ENCODE measurements around the gene SLC25A48.
A peak's percentile ranks its signal among the peaks of the same experiment; 100 is the strongest.

SLC25A48 gene

GRCh38 chr5:135886136-135886535 lies 51.7 kb downstream of the SLC25A48 start:
- H3K4me2 ChIP-seq (ENCODE audit: low read depth, low read length, poor library complexity, severe bottlenecking): no peak overlapping the region
- TF ChIP-seq, protein P1, sequence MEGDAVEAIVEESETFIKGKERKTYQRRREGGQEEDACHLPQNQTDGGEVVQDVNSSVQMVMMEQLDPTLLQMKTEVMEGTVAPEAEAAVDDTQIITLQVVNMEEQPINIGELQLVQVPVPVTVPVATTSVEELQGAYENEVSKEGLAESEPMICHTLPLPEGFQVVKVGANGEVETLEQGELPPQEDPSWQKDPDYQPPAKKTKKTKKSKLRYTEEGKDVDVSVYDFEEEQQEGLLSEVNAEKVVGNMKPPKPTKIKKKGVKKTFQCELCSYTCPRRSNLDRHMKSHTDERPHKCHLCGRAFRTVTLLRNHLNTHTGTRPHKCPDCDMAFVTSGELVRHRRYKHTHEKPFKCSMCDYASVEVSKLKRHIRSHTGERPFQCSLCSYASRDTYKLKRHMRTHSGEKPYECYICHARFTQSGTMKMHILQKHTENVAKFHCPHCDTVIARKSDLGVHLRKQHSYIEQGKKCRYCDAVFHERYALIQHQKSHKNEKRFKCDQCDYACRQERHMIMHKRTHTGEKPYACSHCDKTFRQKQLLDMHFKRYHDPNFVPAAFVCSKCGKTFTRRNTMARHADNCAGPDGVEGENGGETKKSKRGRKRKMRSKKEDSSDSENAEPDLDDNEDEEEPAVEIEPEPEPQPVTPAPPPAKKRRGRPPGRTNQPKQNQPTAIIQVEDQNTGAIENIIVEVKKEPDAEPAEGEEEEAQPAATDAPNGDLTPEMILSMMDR (conservative IDR thresholded peaks at IDR 0.05; ENCODE audit: low read length): no peak
- TF ChIP-seq EZH2phosphoT487 (IDR thresholded peaks at IDR 0.05; ENCODE audit: borderline replicate concordance): no peak
- no peak overlapping the region for H3K4me3 ChIP-seq (ENCODE audit: low read length, poor library complexity, severe bottlenecking)
- H3K4me1 ChIP-seq (ENCODE audit: insufficient read depth, low read length, poor library complexity, severe bottlenecking): peaks cover 6% of the 10 kb centered on the region
- no peaks in the 10 kb centered on the region for H3K9me3 ChIP-seq (ENCODE audit: insufficient read depth, low read depth, low read length)
- no peaks in the 10 kb centered on the region for H3K36me3 ChIP-seq (ENCODE audit: insufficient read depth, low read length)
- no peak overlapping the region for H2AFZ ChIP-seq (ENCODE audit: low read length)
- no peak overlapping the region for H3K9ac ChIP-seq (ENCODE audit: low read depth, low read length, poor library complexity, severe bottlenecking)
- H3K79me2 ChIP-seq (ENCODE audit: insufficient read depth, low read length): no peaks in the 10 kb centered on the region
- H4K20me1 ChIP-seq (ENCODE audit: insufficient read depth, low read length, poor library complexity, severe bottlenecking): no peaks in the 10 kb centered on the region
- no peaks in the 10 kb centered on the region for H3F3A ChIP-seq (ENCODE audit: low read depth)
- no peaks in the 10 kb centered on the region for H3K9me2 ChIP-seq (replicated peaks; ENCODE audit: low read depth, low read length)
- H3K27me3 ChIP-seq (ENCODE audit: insufficient read depth, low read length, poor library complexity, severe bottlenecking): no peaks in the 10 kb centered on the region

GRCh38 chr5:135887447-135887864 lies 53.0 kb downstream of the SLC25A48 start:
- Histone ChIP-seq H3K79me2 (ENCODE audit: insufficient read depth, low read length) (no peaks in the 10 kb centered on the region), H3K27me3 (ENCODE audit: insufficient read depth, low read length, poor library complexity, severe bottlenecking) (no peaks in the 10 kb centered on the region), H3K9me3 (ENCODE audit: insufficient read depth, low read depth, low read length) (no peaks in the 10 kb centered on the region), H3K9ac (ENCODE audit: low read depth, low read length, poor library complexity, severe bottlenecking) (no peak overlapping the region), H3K9me2 (replicated peaks; ENCODE audit: low read depth, low read length) (no peaks in the 10 kb centered on the region), H2AFZ (ENCODE audit: low read length) (peak overlapping the region; percentile 83), H3K4me1 (ENCODE audit: insufficient read depth, low read length, poor library complexity, severe bottlenecking) (peaks cover 6% of the 10 kb centered on the region), H3K4me2 (ENCODE audit: low read depth, low read length, poor library complexity, severe bottlenecking) (peak overlapping the region; percentile 65), H3K4me3 (ENCODE audit: low read length, poor library complexity, severe bottlenecking) (peak overlapping the region; percentile 44), H4K20me1 (ENCODE audit: insufficient read depth, low read length, poor library complexity, severe bottlenecking) (no peaks in the 10 kb centered on the region), H3F3A (ENCODE audit: low read depth) (no peaks in the 10 kb centered on the region), H3K36me3 (ENCODE audit: insufficient read depth, low read length) (no peaks in the 10 kb centered on the region)
- no peak for TF ChIP-seq EZH2phosphoT487 (IDR thresholded peaks at IDR 0.05; ENCODE audit: borderline replicate concordance)
- TF ChIP-seq, protein P1 (conservative IDR thresholded peaks at IDR 0.05; ENCODE audit: low read length): peak; percentile 97

- H4K20me1 ChIP-seq (ENCODE audit: insufficient read depth, low read length, poor library complexity, severe bottlenecking): no peaks in the 10 kb centered on the region
- no peak overlapping the region for H3K9ac ChIP-seq (ENCODE audit: low read depth, low read length, poor library complexity, severe bottlenecking)
- peak overlapping the region; percentile 44 for H3K4me3 ChIP-seq (ENCODE audit: low read length, poor library complexity, severe bottlenecking)
- no peaks in the 10 kb centered on the region for H3K9me2 ChIP-seq (replicated peaks; ENCODE audit: low read depth, low read length)
- no peaks in the 10 kb centered on the region for H3K27me3 ChIP-seq (ENCODE audit: insufficient read depth, low read length, poor library complexity, severe bottlenecking)
- H3K4me2 ChIP-seq (ENCODE audit: low read depth, low read length, poor library complexity, severe bottlenecking): peak overlapping the region; percentile 65
- H2AFZ ChIP-seq (ENCODE audit: low read length): peak overlapping the region; percentile 83
- H3K9me3 ChIP-seq (ENCODE audit: insufficient read depth, low read depth, low read length): no peaks in the 10 kb centered on the region
- H3K79me2 ChIP-seq (ENCODE audit: insufficient read depth, low read length): no peaks in the 10 kb centered on the region
- TF ChIP-seq, protein P1 (conservative IDR thresholded peaks at IDR 0.05; ENCODE audit: low read length): no peak
- TF ChIP-seq EZH2phosphoT487 (IDR thresholded peaks at IDR 0.05; ENCODE audit: borderline replicate concordance): no peak
- peaks cover 6% of the 10 kb centered on the region for H3K4me1 ChIP-seq (ENCODE audit: insufficient read depth, low read length, poor library complexity, severe bottlenecking)
- no peaks in the 10 kb centered on the region for H3K36me3 ChIP-seq (ENCODE audit: insufficient read depth, low read length)
- H3F3A ChIP-seq (ENCODE audit: low read depth): no peaks in the 10 kb centered on the region
Measured at GRCh38 chr5:135887881-135888614, 53.6 kb downstream of the SLC25A48 start.
